Lung (tissue), 12 donors: ENCODE data around the gene CHD6. TPM values are rescaled to one million over a fixed set of nuclear protein-coding genes. Genes with fewer than 3 reads are reported as not detected.

ENCODE experiments used
- ATAC-seq: fragments of 200-7000 bp; cut with Tn5 transposase; one replicate; pipeline ENCODE4 v1.9.1; 2020; ENCODE audit warnings: moderate number of reproducible peaks; ENCODE audit not compliant: insufficient read depth, low FRiP score
- DNase-seq, 3 donors: peaks; one replicate each; pipeline ENCODE4 v3.0.0-alpha.2; 2013 to 2017
- H3K27ac ChIP-seq, 2 donors: one replicate each; pipeline ENCODE4 v1.5.1; 2013; ENCODE audit warnings: mild to moderate bottlenecking in 2 of 2, moderate library complexity in 2 of 2, control low read depth in 1 of 2, inconsistent platforms in 1 of 2, low read depth in 1 of 2, low read length in 1 of 2
- H3K27me3 ChIP-seq, 3 donors: one replicate each; pipeline ENCODE4 v1.5.1; 2013; ENCODE audit warnings: low read length in 2 of 3; ENCODE audit not compliant: control insufficient read depth in 3 of 3, insufficient read depth in 3 of 3
- H3K36me3 ChIP-seq, 4 donors: one replicate each; pipeline ENCODE4 v1.5.1; 2013; ENCODE audit warnings: low read length in 4 of 4, mild to moderate bottlenecking in 1 of 4, moderate library complexity in 1 of 4; ENCODE audit not compliant: control insufficient read depth in 4 of 4, insufficient read depth in 4 of 4
- H3K4me1 ChIP-seq, 5 donors: one replicate each; pipeline ENCODE4 v1.5.1; 2013; ENCODE audit warnings: low read length in 5 of 5, mild to moderate bottlenecking in 2 of 5, moderate library complexity in 1 of 5; ENCODE audit not compliant: control insufficient read depth in 5 of 5, insufficient read depth in 5 of 5
- H3K4me3 ChIP-seq: one replicate; pipeline ENCODE4 v1.5.1; 2013; ENCODE audit warnings: mild to moderate bottlenecking, control low read depth, moderate library complexity
- H3K9ac ChIP-seq, 2 donors: one replicate each; pipeline ENCODE4 v1.5.1; 2013; ENCODE audit warnings: low read length in 2 of 2, control low read depth in 1 of 2; ENCODE audit not compliant: insufficient read depth in 1 of 2
- H3K9me3 ChIP-seq, 4 donors: one replicate each; pipeline ENCODE4 v1.5.1; 2013; ENCODE audit warnings: low read length in 3 of 4, mild to moderate bottlenecking in 1 of 4, moderate library complexity in 1 of 4; ENCODE audit not compliant: control insufficient read depth in 4 of 4, insufficient read depth in 3 of 4
- WGBS, 2 donors: extraction: QIAGEN DNeasy Blood & Tissue Kit; methylation state at CpG; one replicate each; pipeline ENCODE4 v1.1.7; 2013; 5-methylcytosine and 5-hydroxymethylcytosine counted together
- polyA plus RNA-seq, 2 donors: library from polyadenylated mRNA; stranded (reverse); fragments of 200-250 nt; gene quantifications; one replicate each; pipeline ENCODE4 v1.2.1, GENCODE V29; 2013
- total RNA-seq, 2 donors: library from RNA; depleted of rRNA in 1 of 2; stranded (reverse); fragments of >200 nt in 1 of 2; gene quantifications; one replicate each; pipeline ENCODE4 v1.2.1, GENCODE V29; 2014 to 2021
- TF ChIP-seq, protein P1 (sequence below): IDR thresholded peaks from 2 replicates; pipeline ENCODE4 v1.5.1; 2012; ENCODE audit warnings: mild to moderate bottlenecking; ENCODE audit errors: control extremely low read depth, extremely low read depth
- donor health status: control.
- donor health status: control.
- donor health status: Bipolar disorder and iron deficiency.
- donor health status: healthy.
- donor health status: DM: yes; HTN: yes; CAD: no.

The CHD6 gene
- total and polyA plus RNA-seq, 4 donors, result 5.0 to 95.3 (median 21.0) TPM

DNA sequence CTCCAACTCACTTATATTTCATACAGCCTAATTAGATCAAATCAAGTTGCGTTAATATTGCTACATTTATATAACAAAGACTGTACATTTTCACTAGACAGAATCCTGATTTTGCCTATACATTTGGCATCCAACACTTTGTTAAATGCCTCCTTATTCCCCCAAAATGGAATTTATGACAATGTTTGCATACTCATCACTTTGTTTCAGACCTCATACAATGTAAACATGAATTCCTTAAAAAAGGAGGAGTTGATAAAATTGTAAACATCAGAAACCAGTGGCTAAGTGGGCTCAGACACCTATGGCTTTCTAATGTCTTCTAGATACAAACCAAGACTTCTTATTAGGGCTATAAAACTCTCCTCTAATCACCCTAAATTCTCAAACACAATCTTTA is 87.3 kb downstream of the CHD6 start:
- H3K4me3 ChIP-seq, result no peak overlapping the region
- H3K27me3 ChIP-seq, result no peaks in the 10 kb centered on the region
- WGBS, 2 donors, result 96 to 100% methylated on average over 1 of the region's 1 CpG
- no peak overlapping the region for H3K9ac ChIP-seq
- H3K27ac ChIP-seq, result no peak overlapping the region
- no peak for ATAC-seq
- H3K36me3 ChIP-seq, result peaks cover 0 to 13% (median 9%) of the 10 kb centered on the region in 4 donors
- TF ChIP-seq, protein P1, sequence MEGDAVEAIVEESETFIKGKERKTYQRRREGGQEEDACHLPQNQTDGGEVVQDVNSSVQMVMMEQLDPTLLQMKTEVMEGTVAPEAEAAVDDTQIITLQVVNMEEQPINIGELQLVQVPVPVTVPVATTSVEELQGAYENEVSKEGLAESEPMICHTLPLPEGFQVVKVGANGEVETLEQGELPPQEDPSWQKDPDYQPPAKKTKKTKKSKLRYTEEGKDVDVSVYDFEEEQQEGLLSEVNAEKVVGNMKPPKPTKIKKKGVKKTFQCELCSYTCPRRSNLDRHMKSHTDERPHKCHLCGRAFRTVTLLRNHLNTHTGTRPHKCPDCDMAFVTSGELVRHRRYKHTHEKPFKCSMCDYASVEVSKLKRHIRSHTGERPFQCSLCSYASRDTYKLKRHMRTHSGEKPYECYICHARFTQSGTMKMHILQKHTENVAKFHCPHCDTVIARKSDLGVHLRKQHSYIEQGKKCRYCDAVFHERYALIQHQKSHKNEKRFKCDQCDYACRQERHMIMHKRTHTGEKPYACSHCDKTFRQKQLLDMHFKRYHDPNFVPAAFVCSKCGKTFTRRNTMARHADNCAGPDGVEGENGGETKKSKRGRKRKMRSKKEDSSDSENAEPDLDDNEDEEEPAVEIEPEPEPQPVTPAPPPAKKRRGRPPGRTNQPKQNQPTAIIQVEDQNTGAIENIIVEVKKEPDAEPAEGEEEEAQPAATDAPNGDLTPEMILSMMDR, result no peak
- DNase-seq, result no peak
- H3K9me3 ChIP-seq, result no peaks in the 10 kb centered on the region
- H3K4me1 ChIP-seq, result peaks cover 0 to 9% (median 3%) of the 10 kb centered on the region in 5 donors

DNA sequence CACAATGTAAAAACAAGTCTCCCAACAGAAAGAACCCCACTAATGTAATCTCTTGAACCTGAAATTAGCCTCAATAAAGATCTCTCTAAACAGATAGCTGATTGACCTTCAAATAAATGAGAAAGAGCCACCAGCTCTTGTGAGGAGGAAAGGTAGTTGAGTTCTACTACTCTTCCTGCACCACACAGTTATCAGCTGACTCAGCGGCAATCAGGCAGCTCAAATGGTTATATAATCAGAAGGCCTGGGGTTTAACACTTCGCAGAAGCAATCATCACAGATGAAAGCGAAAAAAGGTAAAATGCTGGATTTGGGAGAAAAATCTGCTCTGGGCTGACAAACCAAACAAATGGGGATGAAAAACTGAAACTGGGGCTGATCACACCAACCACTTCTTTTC is 91.8 kb downstream of the CHD6 start:
- 72 to 74% methylated on average over 3 of the region's 3 CpGs for WGBS, 2 donors
- Histone ChIP-seq H3K4me3 (no peak overlapping the region), H3K9me3 (no peaks in the 10 kb centered on the region), H3K27ac (no peak overlapping the region), H3K9ac (no peak overlapping the region), H3K27me3 (no peaks in the 10 kb centered on the region), H3K36me3 (peaks cover 0 to 4% (median 2%) of the 10 kb centered on the region in 4 donors), H3K4me1 (peaks cover 0 to 16% (median 9%) of the 10 kb centered on the region in 5 donors)
- ATAC-seq, result no peak
- no peak for DNase-seq
- TF ChIP-seq, protein P1, result no peak

DNA sequence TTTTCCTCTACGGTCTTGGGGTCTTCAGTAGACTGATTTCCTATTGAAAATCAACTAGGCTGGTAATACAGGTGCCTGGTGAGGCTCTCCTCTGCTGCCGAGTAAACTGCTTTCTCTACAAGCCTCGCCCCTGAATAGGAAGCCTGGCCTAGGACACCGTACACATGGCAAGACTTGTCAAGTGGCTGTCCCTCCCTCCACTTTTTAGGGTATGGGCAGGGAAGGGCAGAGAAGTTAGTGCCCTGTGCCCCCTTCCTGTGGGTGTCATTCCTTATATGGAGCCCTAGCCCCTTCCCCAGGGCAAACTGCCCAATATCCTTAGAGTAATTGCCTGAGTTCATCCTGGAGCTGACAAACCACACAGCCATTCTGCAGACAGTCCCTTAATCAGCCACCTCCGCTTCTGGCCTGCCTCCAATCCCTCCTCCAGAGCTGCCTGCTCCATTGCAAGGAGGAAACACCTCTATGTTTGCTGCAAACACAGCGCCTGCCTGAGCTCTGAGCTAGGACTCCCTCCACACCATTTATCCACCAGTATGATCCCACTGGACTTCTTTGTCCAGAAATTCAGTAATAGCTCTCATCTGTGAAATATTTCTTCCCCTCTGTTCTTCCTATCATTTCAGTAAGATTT is 93.1 kb downstream of the CHD6 start:
- no peak overlapping the region for H3K4me3 ChIP-seq
- ATAC-seq (peak; percentile 75), DNase-seq (peak in 2 of 3 donors; percentile 16 to 53)
- no peaks in the 10 kb centered on the region for H3K27me3 ChIP-seq
- H3K9ac ChIP-seq, result no peak overlapping the region
- peaks cover 0 to 6% (median 1%) of the 10 kb centered on the region in 4 donors for H3K36me3 ChIP-seq
- H3K27ac ChIP-seq, result peak overlapping the region in 1 of 2 donors; percentile 64
- H3K9me3 ChIP-seq, result no peaks in the 10 kb centered on the region
- WGBS, 2 donors, result 43 to 51% methylated on average over 6 of the region's 6 CpGs
- peaks cover 0 to 16% (median 9%) of the 10 kb centered on the region in 5 donors for H3K4me1 ChIP-seq
- TF ChIP-seq, protein P1, result no peak
